ENCODE data around the gene SMCHD1.
"Not testable (repeated sequence)": the region's sequence is repeated elsewhere in the genome, so short reads cannot be mapped to it uniquely, and the experiment has no call there.

The SMCHD1 gene

GRCh38 chr18:2717407-2717806 lies 61.9 kb downstream of the SMCHD1 start:
- no peak for DNase-seq

GRCh38 chr18:2719040-2719439 lies 63.5 kb downstream of the SMCHD1 start:
- DNase-seq, result no peak

- no peak for DNase-seq
Observed at GRCh38 chr18:2723207-2723606, 67.7 kb downstream of the SMCHD1 start.

GRCh38 chr18:2729757-2730156 lies 74.2 kb downstream of the SMCHD1 start:
- no peak for DNase-seq

GRCh38 chr18:2736823-2737222 lies 81.3 kb downstream of the SMCHD1 start:
- no peak for DNase-seq

GRCh38 chr18:2740082-2740481 lies 84.6 kb downstream of the SMCHD1 start:
- not testable (repeated sequence) for DNase-seq

GRCh38 chr18:2746274-2746673 lies 90.7 kb downstream of the SMCHD1 start:
- no peak for DNase-seq

GRCh38 chr18:2758309-2758708 lies 102.8 kb downstream of the SMCHD1 start:
- no peak for DNase-seq

- no peak for DNase-seq
Observed at GRCh38 chr18:2774669-2775068, 119.1 kb downstream of the SMCHD1 start.

GRCh38 chr18:2776601-2777000 lies 121.1 kb downstream of the SMCHD1 start:
- no peak for DNase-seq

- no peak for DNase-seq
Observed at GRCh38 chr18:2777241-2777640, 121.7 kb downstream of the SMCHD1 start.

GRCh38 chr18:2780750-2781149 lies 125.2 kb downstream of the SMCHD1 start:
- DNase-seq, result no peak

GRCh38 chr18:2787225-2787624 lies 131.7 kb downstream of the SMCHD1 start:
- no peak for DNase-seq

GRCh38 chr18:2792395-2792794 lies 136.9 kb downstream of the SMCHD1 start:
- no peak for DNase-seq

- DNase-seq, result no peak
Observed at GRCh38 chr18:2794159-2794558, 138.6 kb downstream of the SMCHD1 start.

GRCh38 chr18:2797951-2798350 lies 142.4 kb downstream of the SMCHD1 start:
- no peak for DNase-seq

- DNase-seq, result no peak
Observed at GRCh38 chr18:2799369-2799768, 143.8 kb downstream of the SMCHD1 start.

- no peak for DNase-seq
Observed at GRCh38 chr18:2805970-2806943, 150.7 kb downstream of the SMCHD1 start.

- DNase-seq, result not testable (repeated sequence)
Observed at GRCh38 chr18:2808640-2809039, 153.1 kb downstream of the SMCHD1 start.

GRCh38 chr18:2809666-2810183 lies 154.2 kb downstream of the SMCHD1 start:
- DNase-seq, result not testable (repeated sequence)

- no peak for DNase-seq
Observed at GRCh38 chr18:2811416-2811815, 155.9 kb downstream of the SMCHD1 start.

GRCh38 chr18:2814928-2815327 lies 159.4 kb downstream of the SMCHD1 start:
- no peak for DNase-seq

- DNase-seq, result no peak
Observed at GRCh38 chr18:2818281-2818680, 162.8 kb downstream of the SMCHD1 start.

GRCh38 chr18:2821695-2822094 lies 166.2 kb downstream of the SMCHD1 start:
- DNase-seq, result no peak

Measured in SW 1271 (cell line).